ENCODE measurements around the gene PPM1M.

PPM1M gene

DNA sequence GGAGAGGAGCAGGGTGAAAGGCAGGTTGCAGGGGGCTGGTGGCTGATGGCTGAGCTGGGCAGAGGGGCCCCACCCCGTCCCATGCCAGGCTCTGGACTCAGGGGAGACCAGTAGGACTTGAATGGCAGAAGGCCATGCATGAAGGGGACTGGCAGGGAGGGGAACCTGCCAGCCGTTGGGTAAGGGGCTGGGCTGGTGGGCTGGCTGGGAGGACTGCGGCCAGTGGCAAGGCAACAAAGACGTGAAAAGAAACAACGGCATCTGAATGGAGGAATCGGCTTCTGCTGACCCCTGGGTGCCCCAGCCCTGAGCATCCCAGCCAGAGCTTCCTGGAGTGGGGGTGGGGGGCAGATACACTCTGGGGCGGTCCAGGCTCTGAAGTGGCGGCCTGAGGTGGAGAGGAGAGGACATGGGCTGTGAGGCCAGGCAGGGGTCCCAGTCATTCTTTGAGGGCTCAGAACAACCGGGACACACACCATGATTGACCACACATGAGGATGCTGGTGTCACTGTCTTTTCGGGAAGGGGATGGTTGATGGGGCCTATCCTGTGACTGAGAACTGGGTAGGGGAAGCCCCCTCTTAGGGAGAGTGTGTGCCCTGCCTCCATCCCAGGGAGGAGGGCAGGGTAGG lies 53.8 kb downstream of the PPM1M start:
- no peak for DNase-seq

Data from hematopoietic multipotent progenitor cell treated with erythropoietin and hydrocortisone succinate and interleukin-3 and kit ligand, for 6 days (in vitro differentiated cells).